Esophagus muscularis mucosa (tissue), 3 donors: ENCODE results near the gene OTOGL.

Experiments
- POLR2A ChIP-seq: fragments of 450-650 bp; IDR thresholded peaks from one replicate; pipeline ENCODE4 v1.6.1; 2017; ENCODE audit warnings: antibody characterized with exemption, moderate library complexity, mild to moderate bottlenecking, low read depth
- TF ChIP-seq, protein P1 (sequence below), 3 experiments: fragments of 200-600 bp in 2 of 3; fragments of 450-650 bp in 1 of 3; sonication (generic) in 2 of 3; IDR thresholded peaks; one replicate each; pipeline ENCODE4 v1.5.1; 2017 to 2019; ENCODE audit warnings: antibody characterized with exemption in 3 of 3, mild to moderate bottlenecking in 2 of 3, moderate library complexity in 1 of 3

DNA sequence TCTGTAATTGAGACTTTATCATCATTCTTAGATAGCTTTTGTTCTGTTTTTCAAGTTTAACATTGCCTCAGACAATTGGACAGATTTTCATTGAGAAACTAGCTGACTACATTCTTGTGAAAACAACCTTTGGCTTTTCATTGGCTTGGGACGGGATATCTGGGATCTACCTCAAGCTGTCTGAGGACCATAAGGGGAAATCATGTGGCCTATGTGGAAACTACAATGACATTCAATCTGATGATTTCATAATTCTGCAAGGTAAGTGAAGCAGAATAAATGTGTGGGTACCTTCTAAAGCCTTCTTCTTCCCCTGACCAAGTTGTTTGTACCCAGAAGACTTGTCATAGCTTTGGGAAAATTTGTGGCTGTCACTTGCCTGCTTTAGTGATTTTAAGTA, 133.5 kb downstream of the OTOGL start:
- TF ChIP-seq, protein P1, sequence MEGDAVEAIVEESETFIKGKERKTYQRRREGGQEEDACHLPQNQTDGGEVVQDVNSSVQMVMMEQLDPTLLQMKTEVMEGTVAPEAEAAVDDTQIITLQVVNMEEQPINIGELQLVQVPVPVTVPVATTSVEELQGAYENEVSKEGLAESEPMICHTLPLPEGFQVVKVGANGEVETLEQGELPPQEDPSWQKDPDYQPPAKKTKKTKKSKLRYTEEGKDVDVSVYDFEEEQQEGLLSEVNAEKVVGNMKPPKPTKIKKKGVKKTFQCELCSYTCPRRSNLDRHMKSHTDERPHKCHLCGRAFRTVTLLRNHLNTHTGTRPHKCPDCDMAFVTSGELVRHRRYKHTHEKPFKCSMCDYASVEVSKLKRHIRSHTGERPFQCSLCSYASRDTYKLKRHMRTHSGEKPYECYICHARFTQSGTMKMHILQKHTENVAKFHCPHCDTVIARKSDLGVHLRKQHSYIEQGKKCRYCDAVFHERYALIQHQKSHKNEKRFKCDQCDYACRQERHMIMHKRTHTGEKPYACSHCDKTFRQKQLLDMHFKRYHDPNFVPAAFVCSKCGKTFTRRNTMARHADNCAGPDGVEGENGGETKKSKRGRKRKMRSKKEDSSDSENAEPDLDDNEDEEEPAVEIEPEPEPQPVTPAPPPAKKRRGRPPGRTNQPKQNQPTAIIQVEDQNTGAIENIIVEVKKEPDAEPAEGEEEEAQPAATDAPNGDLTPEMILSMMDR (IDR thresholded peaks at IDR 0.05): no peak
- no peak for TF ChIP-seq POLR2A
